BE2C (cell line): ENCODE data around the gene POGLUT3. TPM values are rescaled to one million over a fixed set of nuclear protein-coding genes. Genes with fewer than 3 reads are reported as not detected.

Experiments
- DNase-seq: peaks from one replicate; pipeline ENCODE4 v3.0.0-alpha.2; 2020
- H3K27me3 ChIP-seq: fragments of 250-450 bp; sonication (Bioruptor Pico); 2 replicates; pipeline ENCODE4 v1.5.1; 2020; ENCODE audit warnings: mild to moderate bottlenecking
- H3K36me3 ChIP-seq: fragments of 250-450 bp; sonication (Bioruptor Pico); 2 replicates; pipeline ENCODE4 v1.5.1; 2020; ENCODE audit warnings: mild to moderate bottlenecking
- H3K4me1 ChIP-seq: fragments of 250-450 bp; sonication (Bioruptor Pico); 2 replicates; pipeline ENCODE4 v1.5.1; 2020
- H3K4me3 ChIP-seq: 2 replicates; pipeline ENCODE4 v1.5.1; 2011; ENCODE audit warnings: low read depth, low read length
- H3K9me3 ChIP-seq: fragments of 250-450 bp; sonication (Bioruptor Pico); 2 replicates; pipeline ENCODE4 v1.5.1; 2020
- CTCF ChIP-seq: IDR thresholded peaks from 2 replicates; pipeline ENCODE4 v1.5.1; 2012; ENCODE audit warnings: mild to moderate bottlenecking, low read depth, low read length
- polyA plus RNA-seq: library from polyadenylated mRNA; unstranded; fragments of >200 nt; gene quantifications from one replicate; pipeline ENCODE4 v1.2.1, GENCODE V29; 2012; ENCODE audit warnings: low read depth, missing spikeins; ENCODE audit not compliant: insufficient read length, insufficient read depth

Gene POGLUT3, protein sequence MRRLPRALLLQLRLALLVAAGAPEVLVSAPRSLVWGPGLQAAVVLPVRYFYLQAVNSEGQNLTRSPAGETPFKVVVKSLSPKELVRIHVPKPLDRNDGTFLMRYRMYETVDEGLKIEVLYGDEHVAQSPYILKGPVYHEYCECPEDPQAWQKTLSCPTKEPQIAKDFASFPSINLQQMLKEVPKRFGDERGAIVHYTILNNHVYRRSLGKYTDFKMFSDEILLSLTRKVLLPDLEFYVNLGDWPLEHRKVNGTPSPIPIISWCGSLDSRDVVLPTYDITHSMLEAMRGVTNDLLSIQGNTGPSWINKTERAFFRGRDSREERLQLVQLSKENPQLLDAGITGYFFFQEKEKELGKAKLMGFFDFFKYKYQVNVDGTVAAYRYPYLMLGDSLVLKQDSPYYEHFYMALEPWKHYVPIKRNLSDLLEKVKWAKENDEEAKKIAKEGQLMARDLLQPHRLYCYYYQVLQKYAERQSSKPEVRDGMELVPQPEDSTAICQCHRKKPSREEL
- polyA plus RNA-seq = 0.25 TPM

DNA sequence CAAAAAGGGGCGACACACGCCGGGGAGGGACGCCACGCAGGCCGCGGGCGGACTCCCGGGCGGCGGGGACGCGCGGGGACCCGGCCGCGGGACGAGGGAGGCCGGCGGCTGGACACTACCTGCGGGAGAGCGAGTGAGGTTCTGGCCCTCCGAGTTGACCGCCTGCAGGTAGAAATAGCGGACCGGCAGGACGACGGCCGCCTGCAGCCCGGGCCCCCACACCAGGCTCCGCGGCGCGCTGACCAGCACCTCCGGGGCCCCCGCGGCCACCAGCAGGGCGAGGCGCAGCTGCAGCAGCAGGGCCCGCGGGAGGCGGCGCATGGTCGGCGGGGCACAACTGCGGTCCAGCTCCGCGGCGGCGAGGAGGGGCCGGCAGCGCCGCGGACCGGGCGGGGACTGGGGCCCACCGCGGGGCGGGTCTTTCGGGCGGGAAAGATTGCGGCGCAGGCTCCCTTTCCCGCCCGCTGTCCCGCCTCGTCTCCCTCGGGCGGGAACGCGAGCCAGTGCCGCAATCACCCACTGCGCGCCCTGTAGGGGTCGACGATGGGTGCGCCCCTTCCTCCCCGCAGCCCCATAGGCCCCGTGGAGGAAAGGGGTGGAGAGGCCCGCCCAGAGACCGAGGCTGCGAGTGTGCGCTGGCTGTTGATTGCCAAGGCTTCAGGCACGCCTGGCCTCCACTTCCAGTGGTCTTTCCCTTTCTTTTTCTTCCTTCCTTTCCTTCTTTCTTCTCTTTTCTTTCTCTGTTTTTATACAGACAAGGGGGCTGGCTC, at the start of gene POGLUT3:
TSS of gene POGLUT3 (minus strand) at position 339 of the 770 bp plus-strand sequence. CDS start at position 321, 18 bp downstream.
- Histone ChIP-seq H3K4me3 (peak within 1 kb of the TSS; percentile 45), H3K36me3 (no peaks in the 10 kb centered on the region), H3K9me3 (no peaks in the 10 kb centered on the region), H3K27me3 (peaks cover 32% of the 10 kb centered on the region), H3K4me1 (no peaks in the 10 kb centered on the region)
- no peak for TF ChIP-seq CTCF
- peak; percentile 51 for DNase-seq

GRCh38 chr11:108545909-108546501, 47.8 kb upstream of the POGLUT3 start:
- DNase-seq = no peak
- peaks cover 7% of the 10 kb centered on the region for H3K27me3 ChIP-seq

DNA sequence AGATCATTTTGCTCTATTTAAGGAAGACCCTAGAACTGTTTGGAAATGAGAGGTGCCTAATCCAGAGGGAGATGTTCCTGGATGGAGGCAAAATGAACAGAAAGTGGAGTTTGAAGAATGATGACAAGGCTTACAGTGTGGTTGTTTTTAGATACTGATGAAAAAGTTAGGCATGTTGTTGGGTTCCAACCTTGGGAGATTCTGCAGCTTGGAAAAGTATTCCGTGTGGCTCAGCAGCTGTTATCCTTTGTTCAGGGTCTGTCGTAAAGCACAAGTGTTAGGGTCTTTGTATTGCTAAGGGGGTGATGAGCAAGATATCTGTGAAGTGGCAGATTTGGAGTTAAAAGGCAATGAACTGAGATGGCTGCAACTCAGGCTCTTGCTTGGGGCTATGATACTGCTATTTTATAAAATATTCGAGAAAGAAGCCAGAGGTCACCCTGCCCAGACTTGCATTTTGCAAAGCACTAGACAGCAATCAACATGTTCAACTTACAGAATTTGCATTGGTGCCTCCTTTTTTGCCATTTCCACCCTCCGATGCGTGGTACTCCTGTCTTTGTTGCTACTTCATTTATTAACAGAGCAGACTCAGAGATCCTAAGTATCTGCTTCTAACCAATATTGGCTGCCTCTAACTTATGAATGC, 45.3 kb upstream of the POGLUT3 start:
- TF ChIP-seq CTCF = no peak
- Histone ChIP-seq H3K27me3 (peaks cover 18% of the 10 kb centered on the region), H3K36me3 (no peaks in the 10 kb centered on the region), H3K9me3 (no peaks in the 10 kb centered on the region), H3K4me3 (no peak overlapping the region), H3K4me1 (no peaks in the 10 kb centered on the region)
- DNase-seq = no peak

More at GRCh38 chr11:108545909-108546501, 47.8 kb upstream of the POGLUT3 start:
- Histone ChIP-seq H3K4me1 (no peaks in the 10 kb centered on the region), H3K36me3 (no peaks in the 10 kb centered on the region), H3K9me3 (no peaks in the 10 kb centered on the region), H3K4me3 (no peak overlapping the region)
- no peak for TF ChIP-seq CTCF

DNA sequence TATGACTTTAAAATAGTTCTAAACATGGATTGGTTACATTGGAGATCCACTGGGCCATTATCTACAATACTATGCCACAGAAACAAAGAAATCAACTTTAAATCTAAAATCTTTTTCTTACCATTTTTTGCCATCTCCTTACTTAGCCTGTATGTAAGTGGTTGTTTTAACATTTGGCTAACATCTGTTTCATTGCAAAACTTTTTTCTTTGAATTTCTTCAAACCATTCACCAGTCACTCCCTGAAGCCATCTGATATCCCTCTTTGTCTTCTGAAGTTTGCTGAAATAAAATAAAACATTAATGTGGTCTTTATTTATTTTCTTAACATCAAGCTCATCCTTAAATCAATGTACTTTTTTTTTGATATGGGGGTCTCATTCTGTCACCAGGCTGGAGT, 43.3 kb upstream of the POGLUT3 start:
- H3K27me3 ChIP-seq = peaks cover 35% of the 10 kb centered on the region
- H3K4me1 ChIP-seq = no peaks in the 10 kb centered on the region
- no peak overlapping the region for H3K4me3 ChIP-seq
- H3K9me3 ChIP-seq = no peaks in the 10 kb centered on the region
- TF ChIP-seq CTCF = no peak
- H3K36me3 ChIP-seq = no peaks in the 10 kb centered on the region
- DNase-seq = no peak

DNA sequence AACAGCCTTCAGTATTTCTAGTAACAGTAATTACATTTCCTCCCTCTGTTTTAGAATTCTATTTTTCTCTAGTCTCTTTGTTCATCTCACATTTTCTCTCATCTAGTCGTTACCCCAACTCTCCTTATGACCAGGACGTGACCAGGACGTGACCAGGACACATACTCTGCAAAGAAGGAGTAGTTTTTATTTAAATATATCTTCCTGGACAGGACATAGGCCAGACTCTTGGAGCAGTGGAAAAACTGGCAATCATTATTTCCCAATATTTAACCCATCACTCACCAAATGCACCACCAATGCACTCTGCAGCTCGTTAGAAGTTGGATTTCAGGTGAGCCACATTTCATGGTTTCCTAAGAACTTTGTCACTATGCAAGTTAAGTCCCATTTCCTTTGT, 40.3 kb upstream of the POGLUT3 start:
- H3K9me3 ChIP-seq = no peaks in the 10 kb centered on the region
- H3K4me1 ChIP-seq = no peaks in the 10 kb centered on the region
- no peaks in the 10 kb centered on the region for H3K36me3 ChIP-seq
- H3K27me3 ChIP-seq = peaks cover 39% of the 10 kb centered on the region
- no peak for DNase-seq
- H3K4me3 ChIP-seq = no peak overlapping the region
- no peak for TF ChIP-seq CTCF
